Activated CD4-positive, alpha-beta T cell treated with anti-CD3 and anti-CD28 coated beads, Interleukin-2, amount 10 ng/mL, durations not matched to agents 7 days and 5 days (primary cell): ENCODE measurements around the gene PRKCA. TPM values are rescaled to one million over a fixed set of nuclear protein-coding genes. Genes with fewer than 3 reads are reported as not detected.
"Not testable (repeated sequence)": the region's sequence is repeated elsewhere in the genome, so short reads cannot be mapped to it uniquely, and the experiment has no call there.

Experiments used
- CTCF ChIA-PET: fragments of 350-600 bp; sonication (Branson Sonifier 250); formaldehyde crosslinking; loops from one replicate; lab custom pipeline; 2021; ENCODE audit warnings: antibody characterized with exemption; lab: Charles Lee
- POLR2A ChIA-PET: fragments of 350-600 bp; sonication (Branson Sonifier 250); formaldehyde crosslinking; loops from one replicate; lab custom pipeline; 2021; ENCODE audit warnings: antibody characterized with exemption; lab: Charles Lee
- DNase-seq: peaks from one replicate; pipeline ENCODE4 v3.0.0-alpha.2; 2020
- H3K27ac Mint-ChIP-seq: one replicate; pipeline ENCODE4 v1.8.0; 2021; ENCODE audit warnings: mild to moderate bottlenecking, moderate library complexity, mixed read lengths
- H3K27me3 Mint-ChIP-seq: one replicate; pipeline ENCODE4 v1.8.0; 2021; ENCODE audit warnings: mixed read lengths
- H3K36me3 Mint-ChIP-seq: one replicate; pipeline ENCODE4 v1.8.0; 2021; ENCODE audit warnings: low read depth, mixed read lengths
- H3K4me1 Mint-ChIP-seq: one replicate; pipeline ENCODE4 v1.8.0; 2021; ENCODE audit warnings: mixed read lengths
- H3K4me3 Mint-ChIP-seq: one replicate; pipeline ENCODE4 v1.8.0; 2021; ENCODE audit warnings: mild to moderate bottlenecking, moderate library complexity, mixed read lengths
- H3K9me3 Mint-ChIP-seq: one replicate; pipeline ENCODE4 v1.8.0; 2021; ENCODE audit warnings: mixed read lengths
- total RNA-seq, 2 experiments: library from RNA; stranded (reverse); gene quantifications; one replicate each; pipeline ENCODE4 v1.2.3, GENCODE V29; 2021

PRKCA gene
- total RNA-seq, 2 experiments from 2014 or later, result 72.8 to 74.6 TPM

DNA sequence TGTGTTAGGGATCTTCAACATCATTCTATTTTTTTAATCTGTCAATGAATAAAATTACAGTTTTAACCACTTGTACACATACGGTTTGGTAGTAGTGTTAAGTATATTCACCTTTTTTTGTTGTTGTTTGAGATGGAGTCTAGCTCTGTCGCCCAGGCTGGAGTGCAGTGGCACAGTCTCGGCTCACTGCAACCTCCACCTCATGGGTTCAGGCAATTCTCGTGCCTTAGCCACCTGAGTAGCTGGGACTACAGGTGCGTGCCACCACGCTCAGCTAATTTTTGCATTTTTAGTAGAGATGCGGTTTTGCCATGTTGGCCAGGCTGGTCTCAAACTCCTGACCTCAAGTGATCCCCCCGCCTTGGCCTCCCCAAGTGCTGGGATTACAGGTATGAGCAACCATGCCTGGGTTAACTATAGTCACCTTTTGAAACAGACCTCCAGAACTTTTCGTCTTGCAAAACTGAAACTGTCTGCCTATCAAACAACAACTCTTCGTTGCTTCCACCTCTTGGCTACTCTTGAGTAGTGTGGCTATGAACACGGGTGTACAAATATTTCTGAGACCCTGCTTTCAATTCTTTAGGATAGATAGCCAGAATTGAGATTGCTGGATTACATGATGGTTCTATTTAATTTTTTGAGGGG is 97.8 kb downstream of the PRKCA start:
- DNase-seq, POLR2A ChIA-PET: not testable (repeated sequence)
- CTCF ChIA-PET, result interaction anchor here (1.2 kb wide), 1 partner anchor 84 kb away, joined by 3 read pairs; no protein-coding TSS in a partner anchor

DNA sequence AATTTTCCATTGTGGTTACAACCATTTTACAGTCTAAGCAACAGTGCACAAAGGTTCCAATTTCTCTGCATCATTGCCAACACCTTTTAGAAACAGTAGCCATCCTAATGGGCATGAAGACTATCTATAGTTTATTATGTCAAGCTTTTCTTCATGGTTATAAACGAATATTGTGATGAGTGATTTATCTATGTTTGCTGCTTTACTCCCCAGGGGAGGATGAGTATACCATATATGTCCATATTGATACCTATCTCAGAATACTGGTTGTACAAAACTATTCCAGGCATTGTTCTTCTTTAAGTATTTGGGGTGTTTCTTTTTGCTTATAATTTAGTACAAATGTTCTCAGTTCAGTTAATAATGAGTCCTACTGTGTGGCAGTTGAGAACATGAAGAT is 98.3 kb downstream of the PRKCA start:
- POLR2A ChIA-PET, result interaction anchor here (0.7 kb wide), 1 partner anchor 97 kb away, joined by 3 read pairs; no protein-coding TSS in a partner anchor
- DNase-seq, result no peak
- CTCF ChIA-PET, result interaction anchor here (0.6 kb wide), 1 partner anchor 13 kb away, joined by 3 read pairs; no protein-coding TSS in a partner anchor
- Mint-ChIP-seq H3K27me3 (no peaks in the 10 kb centered on the region), H3K9me3 (peaks cover 17% of the 10 kb centered on the region), H3K4me3 (peak overlapping the region; percentile 29), H3K4me1 (peaks cover 90% of the 10 kb centered on the region), H3K27ac (peak overlapping the region; percentile 98), H3K36me3 (peaks cover 49% of the 10 kb centered on the region)

More for the DNA sequence above, 97.8 kb downstream of the PRKCA start:
- Mint-ChIP-seq H3K27ac (peak overlapping the region; percentile 98), H3K4me3 (peak overlapping the region; percentile 29), H3K36me3 (peaks cover 48% of the 10 kb centered on the region), H3K9me3 (peaks cover 17% of the 10 kb centered on the region), H3K4me1 (peaks cover 89% of the 10 kb centered on the region)
- H3K27me3 Mint-ChIP-seq, result not testable (repeated sequence)

DNA sequence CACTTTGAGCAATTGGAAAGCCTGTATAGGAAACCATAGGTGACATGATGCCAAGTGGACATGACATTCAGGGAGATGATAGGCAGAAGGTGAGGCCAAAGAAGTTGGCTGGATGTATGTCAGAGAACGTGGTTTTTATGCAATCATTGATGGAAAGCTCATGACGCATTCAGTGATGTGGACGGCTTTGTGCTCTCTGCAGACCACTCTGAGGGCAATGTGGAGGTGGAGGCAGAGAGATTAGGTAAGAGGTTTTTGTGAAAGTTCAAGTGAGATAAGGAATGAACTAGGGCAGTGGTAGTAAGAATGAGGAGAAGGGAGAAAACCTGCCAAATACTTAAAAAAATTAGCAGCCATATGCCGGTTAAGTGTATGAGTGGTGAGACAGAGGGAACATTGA is 99.0 kb downstream of the PRKCA start:
- ChIA-PET POLR2A (interaction anchor here (0.7 kb wide), 1 partner anchor 97 kb away, joined by 3 read pairs; no protein-coding TSS in a partner anchor), CTCF (interaction anchor here (3.0 kb wide), 1 partner anchor 14 kb away, joined by 9 read pairs; no protein-coding TSS in a partner anchor)
- peak overlapping the region; percentile 64 for H3K27ac Mint-ChIP-seq
- H3K4me3 Mint-ChIP-seq, result no peak overlapping the region
- H3K4me1 Mint-ChIP-seq, result peaks cover 91% of the 10 kb centered on the region
- H3K9me3 Mint-ChIP-seq, result peaks cover 17% of the 10 kb centered on the region
- no peaks in the 10 kb centered on the region for H3K27me3 Mint-ChIP-seq
- no peak for DNase-seq
- peaks cover 53% of the 10 kb centered on the region for H3K36me3 Mint-ChIP-seq

DNA sequence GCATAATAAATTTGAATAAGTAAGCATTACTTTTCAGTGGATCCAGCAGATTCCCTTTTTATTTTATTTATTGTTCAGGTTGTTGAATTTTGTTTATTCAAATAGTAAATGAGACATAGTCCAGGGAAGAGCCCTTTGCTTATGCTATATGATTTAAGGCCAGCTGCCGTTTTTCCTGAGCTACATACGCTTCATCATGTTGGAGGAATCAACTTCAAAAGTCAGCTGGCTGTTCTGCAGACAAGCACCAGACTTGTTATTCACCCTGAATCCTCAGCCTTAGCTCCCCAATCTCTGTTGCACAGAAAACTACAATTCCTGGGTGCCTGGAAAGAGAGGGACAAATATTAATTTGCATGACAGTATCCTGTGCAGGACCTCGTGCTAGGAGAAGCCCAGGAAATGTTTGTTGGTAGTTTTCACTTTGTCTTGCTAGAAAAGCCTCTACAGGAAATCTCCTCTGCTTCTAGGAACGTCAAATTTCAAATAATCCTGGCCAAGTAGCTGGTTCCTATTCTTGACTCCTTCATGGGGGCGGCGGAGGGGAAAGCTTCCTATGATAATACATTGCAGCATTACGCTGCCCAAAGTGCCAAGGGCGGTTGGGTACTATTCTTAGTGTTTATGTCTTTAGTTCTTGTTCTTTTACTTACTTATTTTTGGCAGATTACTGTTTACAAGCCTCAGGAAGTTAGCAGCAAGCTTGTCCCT is 101.6 kb downstream of the PRKCA start:
- Mint-ChIP-seq H3K4me3 (peak overlapping the region; percentile 39), H3K27ac (peak overlapping the region; percentile 86), H3K4me1 (peaks cover 93% of the 10 kb centered on the region), H3K27me3 (no peaks in the 10 kb centered on the region), H3K9me3 (peaks cover 13% of the 10 kb centered on the region), H3K36me3 (peaks cover 44% of the 10 kb centered on the region)
- CTCF ChIA-PET, result interaction anchor here (0.7 to 3.0 kb wide), 6 partner anchors 11 to 148 kb away, joined by 3 to 9 read pairs (median 3); no protein-coding TSS in a partner anchor
- DNase-seq, result no peak
- POLR2A ChIA-PET, result no interaction called here

DNA sequence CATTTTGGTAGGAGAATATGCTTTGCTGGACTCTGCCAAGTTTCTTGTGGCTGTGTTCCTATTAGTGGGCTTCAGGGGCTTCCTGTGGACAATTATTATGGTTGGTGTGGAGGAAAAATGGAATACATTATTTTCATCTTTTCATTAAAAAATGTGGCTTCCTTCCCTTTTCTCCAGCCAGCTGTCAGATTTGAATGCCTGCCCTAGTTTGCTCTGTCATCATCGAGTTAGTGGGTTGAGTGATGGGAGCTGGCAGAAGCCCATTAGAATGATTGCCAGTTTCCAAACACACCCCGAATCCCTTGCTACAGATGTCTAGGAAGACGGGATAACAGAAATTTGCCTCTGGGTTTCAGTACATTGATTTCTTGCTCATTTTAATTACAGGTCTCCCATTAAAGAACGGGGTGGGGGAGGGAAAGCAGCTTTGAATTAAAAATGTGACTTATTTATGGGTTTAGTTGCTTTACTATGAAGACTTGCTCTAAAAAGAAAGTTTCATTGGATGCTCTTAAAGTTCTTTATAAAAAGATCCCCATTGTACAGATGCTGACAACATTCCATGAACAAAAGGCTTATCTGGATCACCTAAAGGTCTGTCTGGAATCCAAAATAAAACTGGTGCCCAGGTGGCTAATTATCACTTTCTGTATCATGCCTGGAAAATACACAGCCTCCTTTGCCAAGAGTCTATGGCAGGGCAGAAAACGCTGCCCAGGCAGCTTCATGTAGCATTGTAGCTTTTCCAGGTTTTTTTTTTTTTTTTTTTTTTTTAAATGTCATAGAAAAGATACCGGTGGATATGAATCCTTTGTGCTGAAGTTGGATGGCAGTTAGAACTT is 103.6 kb downstream of the PRKCA start:
- POLR2A ChIA-PET, result no interaction called here
- CTCF ChIA-PET, result interaction anchor here (0.7 to 1.1 kb wide), 3 partner anchors 21 to 102 kb away, joined by 3 read pairs; no protein-coding TSS in a partner anchor
- H3K27me3 Mint-ChIP-seq, result no peaks in the 10 kb centered on the region
- H3K9me3 Mint-ChIP-seq, result peaks cover 7% of the 10 kb centered on the region
- H3K4me1 Mint-ChIP-seq, result peaks cover 88% of the 10 kb centered on the region
- peak overlapping the region; percentile 68 for H3K4me3 Mint-ChIP-seq
- H3K36me3 Mint-ChIP-seq, result peaks cover 40% of the 10 kb centered on the region
- DNase-seq, result no peak
- peak overlapping the region; percentile 91 for H3K27ac Mint-ChIP-seq

DNA sequence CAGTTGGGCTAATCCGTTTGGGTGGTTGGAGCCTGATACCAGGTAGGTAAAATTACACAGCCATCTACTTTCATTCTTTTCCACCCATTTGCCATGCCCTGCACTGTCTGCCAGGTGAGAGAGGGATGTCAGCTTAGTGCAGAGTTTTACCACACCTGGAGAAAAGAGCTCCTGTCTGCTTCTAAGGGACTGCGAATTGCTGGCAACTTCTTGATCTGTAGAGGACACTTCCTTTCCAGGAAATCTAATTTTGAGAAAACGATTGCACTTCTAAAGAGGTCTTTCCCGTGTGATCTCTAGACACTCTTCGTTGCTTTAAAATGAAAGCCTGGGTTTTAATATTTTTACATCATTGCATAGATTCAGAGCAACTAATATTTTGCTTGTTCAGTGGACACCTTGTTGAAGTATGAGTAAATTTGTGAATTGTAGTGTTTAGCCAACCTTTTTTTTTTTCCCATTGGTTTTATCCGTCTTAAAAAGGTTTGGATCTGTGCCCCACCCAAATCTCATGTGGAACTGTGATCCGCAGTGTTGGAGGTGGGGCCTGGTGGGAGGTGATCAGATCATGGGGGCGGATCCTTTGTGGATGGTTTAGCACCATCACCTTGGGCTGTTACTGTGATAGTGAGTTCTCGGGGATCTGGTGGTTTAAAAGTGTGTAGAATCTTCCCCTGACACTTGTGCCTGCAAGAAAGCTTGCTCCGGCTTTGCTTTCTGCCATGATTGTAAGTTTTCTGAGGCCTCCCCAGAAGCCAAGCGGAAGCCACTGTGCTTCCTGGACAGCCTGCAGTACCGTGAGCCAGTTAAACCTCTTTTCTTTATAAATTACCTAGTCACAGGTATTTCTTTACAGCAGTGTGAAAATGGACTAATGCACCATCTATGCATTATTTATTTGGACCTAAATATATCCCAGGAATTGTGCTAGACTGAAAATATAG is 104.6 kb downstream of the PRKCA start:
- peaks cover 84% of the 10 kb centered on the region for H3K4me1 Mint-ChIP-seq
- peak overlapping the region; percentile 68 for H3K4me3 Mint-ChIP-seq
- peaks cover 31% of the 10 kb centered on the region for H3K36me3 Mint-ChIP-seq
- no peaks in the 10 kb centered on the region for H3K9me3 Mint-ChIP-seq
- peak overlapping the region; percentile 91 for H3K27ac Mint-ChIP-seq
- no peaks in the 10 kb centered on the region for H3K27me3 Mint-ChIP-seq
- ChIA-PET POLR2A (no interaction called here), CTCF (interaction anchor here (0.7 kb wide), 1 partner anchor 95 kb away, joined by 3 read pairs; no protein-coding TSS in a partner anchor)
- DNase-seq, result peak; percentile 43

DNA sequence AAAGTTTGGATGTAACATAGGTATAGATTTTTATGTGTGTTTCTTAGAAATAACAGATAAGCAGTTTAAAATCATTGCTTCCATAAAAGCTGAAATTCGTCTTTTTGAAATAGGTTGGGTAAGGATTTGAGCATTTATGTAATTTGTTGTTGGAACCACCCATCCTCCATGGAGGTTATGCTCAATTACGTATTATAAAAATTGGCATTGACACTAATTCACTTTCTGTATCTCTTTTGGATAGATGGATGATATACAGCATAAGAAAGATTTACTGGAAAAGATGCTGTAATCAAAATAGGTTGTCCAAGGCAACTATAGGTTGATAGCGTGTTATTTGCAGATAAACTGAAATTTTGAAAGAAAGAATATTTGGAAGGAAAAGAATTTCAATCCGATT is 105.5 kb downstream of the PRKCA start:
- Mint-ChIP-seq H3K36me3 (peaks cover 32% of the 10 kb centered on the region), H3K4me1 (peaks cover 82% of the 10 kb centered on the region), H3K9me3 (peaks cover 3% of the 10 kb centered on the region), H3K4me3 (no peak overlapping the region), H3K27me3 (no peaks in the 10 kb centered on the region), H3K27ac (no peak overlapping the region)
- DNase-seq, result no peak
- ChIA-PET CTCF (no interaction called here), POLR2A (no interaction called here)

DNA sequence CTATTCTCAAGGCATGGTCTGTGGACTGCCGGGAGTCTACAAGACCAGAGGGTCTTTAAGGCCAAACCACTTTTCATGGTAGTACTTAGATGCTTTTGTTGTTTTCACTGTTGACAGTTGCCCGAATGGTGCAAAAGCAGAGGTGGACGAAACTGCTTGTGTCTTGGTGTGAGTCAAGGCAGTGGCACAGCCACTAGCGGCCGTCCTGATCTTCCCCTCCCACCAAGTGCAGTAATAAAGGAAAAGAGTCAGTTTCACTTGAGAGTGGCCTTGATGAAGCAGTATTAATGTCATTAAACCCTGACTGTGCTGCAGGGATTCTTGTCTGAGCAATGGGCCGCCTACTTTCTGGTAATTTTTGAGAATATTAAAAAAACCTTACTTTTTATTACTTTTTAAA is 109.1 kb downstream of the PRKCA start:
- peaks cover 7% of the 10 kb centered on the region for H3K9me3 Mint-ChIP-seq
- H3K36me3 Mint-ChIP-seq, result peaks cover 30% of the 10 kb centered on the region
- no peak overlapping the region for H3K4me3 Mint-ChIP-seq
- CTCF ChIA-PET, result no interaction called here
- no peaks in the 10 kb centered on the region for H3K27me3 Mint-ChIP-seq
- no peak overlapping the region for H3K27ac Mint-ChIP-seq
- DNase-seq, result no peak
- POLR2A ChIA-PET, result no interaction called here
- peaks cover 81% of the 10 kb centered on the region for H3K4me1 Mint-ChIP-seq

DNA sequence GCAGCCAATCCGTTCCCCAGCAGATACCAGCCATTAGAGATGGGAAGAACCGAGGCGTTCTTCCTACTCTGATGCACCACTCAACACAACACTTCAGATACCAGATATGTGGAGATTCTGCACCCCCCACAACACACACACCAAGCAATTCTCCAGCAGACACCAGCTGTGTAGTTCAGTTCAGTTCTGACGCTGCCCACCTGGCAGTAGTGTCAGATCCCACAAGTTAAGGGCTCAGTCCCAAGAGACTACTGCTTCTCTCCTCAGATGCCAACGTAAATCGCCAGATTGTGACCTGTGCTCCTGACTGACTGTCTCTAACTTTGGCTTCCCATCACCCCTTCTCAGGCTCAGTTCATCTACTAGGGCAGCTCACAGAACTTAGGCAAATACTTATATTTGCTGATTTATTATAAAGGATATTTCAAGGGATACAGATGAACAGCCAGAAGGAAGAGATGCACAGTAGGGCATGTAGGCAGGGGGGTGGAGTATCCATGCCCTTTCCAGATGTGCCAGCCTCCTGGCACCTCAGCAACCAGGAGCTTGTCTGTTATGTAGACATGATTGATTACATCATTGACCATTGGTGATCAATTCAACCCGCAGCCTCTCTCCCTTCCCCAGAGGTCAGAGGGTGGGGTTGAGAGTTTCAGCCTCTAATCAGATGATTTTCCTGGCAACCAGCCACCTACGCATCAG is 110.6 kb downstream of the PRKCA start:
- ChIA-PET CTCF (interaction anchor here (2.1 to 2.5 kb wide), 2 partner anchors 11 to 15 kb away, joined by 8 to 11 read pairs; no protein-coding TSS in a partner anchor), POLR2A (no interaction called here)
- Mint-ChIP-seq H3K27me3 (no peaks in the 10 kb centered on the region), H3K27ac (peak overlapping the region; percentile 51), H3K36me3 (peaks cover 29% of the 10 kb centered on the region), H3K9me3 (peaks cover 7% of the 10 kb centered on the region), H3K4me3 (no peak overlapping the region), H3K4me1 (peaks cover 70% of the 10 kb centered on the region)
- DNase-seq, result no peak

DNA sequence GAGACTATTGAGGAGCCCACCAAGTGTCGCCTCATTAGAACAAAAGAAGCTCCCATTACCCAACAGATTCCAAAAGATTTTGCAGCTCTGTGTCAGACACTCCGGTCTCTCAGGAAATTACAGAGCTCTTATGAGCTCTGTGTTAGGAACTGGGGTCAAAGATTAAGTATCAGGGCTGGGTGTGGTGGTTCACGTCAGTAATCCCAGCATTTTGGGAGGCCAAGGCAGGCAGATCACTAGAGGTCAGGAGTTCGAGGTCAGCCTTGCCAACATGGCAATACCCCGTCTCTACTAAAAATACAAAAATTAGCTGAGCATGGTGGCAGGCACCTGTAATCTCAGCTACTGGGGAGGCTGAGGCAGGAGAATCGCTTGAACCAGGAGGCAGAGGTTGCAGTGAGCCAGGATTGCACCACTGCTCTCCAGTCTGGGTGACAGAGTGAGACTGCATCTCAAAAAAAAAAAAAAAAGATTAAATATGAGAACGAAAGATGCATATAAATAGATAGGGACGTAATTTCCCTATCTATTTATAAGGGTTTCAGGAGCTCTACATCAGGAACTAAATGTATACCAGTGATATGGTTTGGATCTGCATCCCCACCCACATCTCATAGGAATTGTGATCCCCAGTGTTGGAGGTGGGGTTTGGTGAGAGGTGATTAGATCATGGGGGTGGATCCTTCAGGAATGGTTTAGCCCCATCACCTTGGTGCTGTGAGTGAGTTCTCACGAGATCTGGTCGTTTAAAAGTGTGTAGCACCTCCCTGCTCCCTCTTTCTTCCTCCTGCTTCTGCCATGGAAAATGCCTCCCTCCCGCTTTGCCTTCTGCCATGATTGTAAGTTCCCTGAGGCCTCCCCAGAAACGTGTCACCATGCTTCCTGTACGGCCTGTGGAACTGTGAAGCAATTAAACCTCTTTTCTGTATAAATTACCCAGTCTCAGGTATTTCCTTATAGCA is 111.4 kb downstream of the PRKCA start:
- peaks cover 27% of the 10 kb centered on the region for H3K36me3 Mint-ChIP-seq
- no peaks in the 10 kb centered on the region for H3K27me3 Mint-ChIP-seq
- ChIA-PET POLR2A (interaction anchor here (0.6 kb wide), 1 partner anchor 50 kb away, joined by 7 read pairs; no protein-coding TSS in a partner anchor), CTCF (interaction anchor here (0.7 to 2.5 kb wide), 3 partner anchors 11 to 16 kb away, joined by 3 to 11 read pairs (median 8); no protein-coding TSS in a partner anchor)
- no peak for DNase-seq
- peaks cover 64% of the 10 kb centered on the region for H3K4me1 Mint-ChIP-seq
- peak overlapping the region; percentile 65 for H3K27ac Mint-ChIP-seq
- H3K9me3 Mint-ChIP-seq, result peaks cover 7% of the 10 kb centered on the region
- H3K4me3 Mint-ChIP-seq, result no peak overlapping the region
